Loucy (cell line): Measurements from ENCODE around the gene IGFALS.

Experiments used
- H2AFZ ChIP-seq: fragments of 200-600 bp; sonication (generic); 2 replicates; pipeline ENCODE4 v1.6.0; 2016; ENCODE audit warnings: antibody characterized with exemption, mild to moderate bottlenecking, low read length, moderate library complexity
- H3F3A ChIP-seq: fragments of 200-600 bp; 2 replicates; pipeline ENCODE4 v1.6.0; 2016; ENCODE audit warnings: antibody characterized with exemption, low read depth, mild to moderate bottlenecking
- H3K27me3 ChIP-seq: fragments of 200-600 bp; sonication (generic); 2 replicates; pipeline ENCODE4 v1.6.1; 2014; ENCODE audit warnings: low read length, mild to moderate bottlenecking; ENCODE audit not compliant: insufficient read depth, poor library complexity, severe bottlenecking
- H3K36me3 ChIP-seq: fragments of 200-600 bp; sonication (generic); 2 replicates; pipeline ENCODE4 v1.6.1; 2016; ENCODE audit warnings: low read length; ENCODE audit not compliant: insufficient read depth
- H3K4me1 ChIP-seq: fragments of 200-600 bp; sonication (generic); 2 replicates; pipeline ENCODE4 v1.5.1; 2014; ENCODE audit warnings: low read length, mild to moderate bottlenecking; ENCODE audit not compliant: insufficient read depth, poor library complexity, severe bottlenecking
- H3K4me2 ChIP-seq: fragments of 200-600 bp; sonication (generic); 2 replicates; pipeline ENCODE4 v1.6.0; 2014; ENCODE audit warnings: antibody characterized with exemption, low read length, low read depth, mild to moderate bottlenecking; ENCODE audit not compliant: poor library complexity, severe bottlenecking
- H3K4me3 ChIP-seq: fragments of 200-600 bp; sonication (generic); 2 replicates; pipeline ENCODE4 v1.5.1; 2014; ENCODE audit warnings: low read length, mild to moderate bottlenecking, mixed read lengths; ENCODE audit not compliant: poor library complexity, severe bottlenecking
- H3K79me2 ChIP-seq: fragments of 200-600 bp; sonication (generic); 2 replicates; pipeline ENCODE4 v1.6.1; 2014; ENCODE audit warnings: low read length; ENCODE audit not compliant: insufficient read depth
- H3K9ac ChIP-seq: fragments of 200-600 bp; sonication (generic); 2 replicates; pipeline ENCODE4 v1.6.0; 2014; ENCODE audit warnings: mild to moderate bottlenecking, low read depth, low read length, moderate library complexity; ENCODE audit not compliant: poor library complexity, severe bottlenecking
- H3K9me2 ChIP-seq: fragments of 200-600 bp; sonication (generic); replicated peaks from 2 replicates; pipeline ENCODE4 v1.6.1; 2016; ENCODE audit warnings: low read depth, low read length, mixed read lengths
- H3K9me3 ChIP-seq: fragments of 200-600 bp; sonication (generic); 2 replicates; pipeline ENCODE4 v1.6.1; 2014; ENCODE audit warnings: mild to moderate bottlenecking, antibody characterized with exemption, low read length, low read depth; ENCODE audit not compliant: insufficient read depth
- H4K20me1 ChIP-seq: fragments of 200-600 bp; sonication (generic); 2 replicates; pipeline ENCODE4 v1.6.0; 2014; ENCODE audit warnings: antibody characterized with exemption, low read length, mild to moderate bottlenecking; ENCODE audit not compliant: insufficient read depth, poor library complexity, severe bottlenecking
- EZH2phosphoT487 ChIP-seq: fragments of 200-600 bp; IDR thresholded peaks from 2 replicates; pipeline ENCODE4 v1.6.1; 2018; ENCODE audit warnings: antibody characterized with exemption, mild to moderate bottlenecking, moderate library complexity, borderline replicate concordance
- TF ChIP-seq, protein P1 (sequence below): fragments of 200-600 bp; sonication (generic); conservative IDR thresholded peaks from 2 replicates; pipeline ENCODE4 v1.5.1; 2014; ENCODE audit warnings: mild to moderate bottlenecking, antibody characterized with exemption, low read length

The IGFALS gene

DNA sequence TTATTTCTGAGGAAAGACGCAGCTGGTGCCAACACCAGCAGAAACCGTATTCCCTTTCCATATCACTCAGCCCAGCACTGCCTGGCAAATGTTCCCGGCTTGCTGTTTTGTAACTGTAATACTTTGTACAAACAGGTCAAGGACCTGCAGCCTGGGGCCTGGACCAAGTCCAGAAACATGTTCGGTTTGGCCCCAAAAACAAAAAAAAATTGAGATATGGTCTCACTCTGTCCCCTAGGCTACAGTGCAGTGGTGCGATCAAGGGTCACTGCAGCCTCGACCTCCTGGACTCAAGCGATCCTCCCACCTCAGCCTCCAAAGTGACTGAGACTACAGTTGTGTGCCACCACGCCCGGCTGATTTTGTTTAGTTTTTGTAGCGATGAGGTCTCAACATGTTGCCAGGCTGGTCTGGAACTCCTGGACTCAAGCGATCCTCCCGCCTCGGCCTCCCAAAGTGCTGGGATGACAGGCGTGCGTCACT is 31.9 kb upstream of the IGFALS start:
- H3F3A ChIP-seq: no peaks in the 10 kb centered on the region
- TF ChIP-seq, protein P1, sequence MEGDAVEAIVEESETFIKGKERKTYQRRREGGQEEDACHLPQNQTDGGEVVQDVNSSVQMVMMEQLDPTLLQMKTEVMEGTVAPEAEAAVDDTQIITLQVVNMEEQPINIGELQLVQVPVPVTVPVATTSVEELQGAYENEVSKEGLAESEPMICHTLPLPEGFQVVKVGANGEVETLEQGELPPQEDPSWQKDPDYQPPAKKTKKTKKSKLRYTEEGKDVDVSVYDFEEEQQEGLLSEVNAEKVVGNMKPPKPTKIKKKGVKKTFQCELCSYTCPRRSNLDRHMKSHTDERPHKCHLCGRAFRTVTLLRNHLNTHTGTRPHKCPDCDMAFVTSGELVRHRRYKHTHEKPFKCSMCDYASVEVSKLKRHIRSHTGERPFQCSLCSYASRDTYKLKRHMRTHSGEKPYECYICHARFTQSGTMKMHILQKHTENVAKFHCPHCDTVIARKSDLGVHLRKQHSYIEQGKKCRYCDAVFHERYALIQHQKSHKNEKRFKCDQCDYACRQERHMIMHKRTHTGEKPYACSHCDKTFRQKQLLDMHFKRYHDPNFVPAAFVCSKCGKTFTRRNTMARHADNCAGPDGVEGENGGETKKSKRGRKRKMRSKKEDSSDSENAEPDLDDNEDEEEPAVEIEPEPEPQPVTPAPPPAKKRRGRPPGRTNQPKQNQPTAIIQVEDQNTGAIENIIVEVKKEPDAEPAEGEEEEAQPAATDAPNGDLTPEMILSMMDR: no peak
- TF ChIP-seq EZH2phosphoT487: no peak
- H3K4me3 ChIP-seq: peak overlapping the region; percentile 72
- no peak overlapping the region for H2AFZ ChIP-seq
- H3K79me2 ChIP-seq: peaks cover 30% of the 10 kb centered on the region
- peaks cover 3% of the 10 kb centered on the region for H3K4me1 ChIP-seq
- no peaks in the 10 kb centered on the region for H3K9me2 ChIP-seq
- no peaks in the 10 kb centered on the region for H3K9me3 ChIP-seq
- no peaks in the 10 kb centered on the region for H3K36me3 ChIP-seq
- no peaks in the 10 kb centered on the region for H4K20me1 ChIP-seq
- H3K9ac ChIP-seq: peak overlapping the region; percentile 58
- peak overlapping the region; percentile 71 for H3K4me2 ChIP-seq
- no peaks in the 10 kb centered on the region for H3K27me3 ChIP-seq

DNA sequence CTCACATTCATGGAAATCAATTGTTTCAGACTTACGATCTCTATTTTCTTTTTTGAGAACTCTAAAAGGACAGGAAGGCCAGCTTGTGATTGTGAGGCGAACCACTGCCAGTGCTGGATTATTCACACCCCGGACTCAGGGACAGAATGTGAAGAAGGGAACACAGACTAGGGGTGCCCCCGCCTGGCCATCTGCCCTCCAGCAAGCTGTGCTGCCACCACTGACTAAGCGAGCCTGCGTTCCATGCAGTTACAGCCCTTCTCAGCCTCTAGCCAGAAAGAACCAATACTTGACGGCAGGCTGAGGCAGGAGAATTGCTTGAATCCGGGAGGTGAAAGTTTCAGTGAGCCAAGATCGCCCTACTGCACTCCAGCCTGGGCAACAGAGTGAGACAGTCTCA is 30.3 kb upstream of the IGFALS start:
- Histone ChIP-seq H3K27me3 (no peaks in the 10 kb centered on the region), H4K20me1 (no peaks in the 10 kb centered on the region), H3K4me1 (peaks cover 1% of the 10 kb centered on the region), H3K4me2 (no peak overlapping the region), H3K9me3 (no peaks in the 10 kb centered on the region), H3K9me2 (no peaks in the 10 kb centered on the region), H2AFZ (no peak overlapping the region), H3F3A (no peaks in the 10 kb centered on the region), H3K4me3 (no peak overlapping the region), H3K79me2 (peaks cover 26% of the 10 kb centered on the region), H3K36me3 (no peaks in the 10 kb centered on the region), H3K9ac (no peak overlapping the region)
- no peak for TF ChIP-seq EZH2phosphoT487
- TF ChIP-seq, protein P1: peak; percentile 31; the same call in 1 of the 2 replicates

- H3K9me3 ChIP-seq: no peaks in the 10 kb centered on the region
- no peaks in the 10 kb centered on the region for H3K9me2 ChIP-seq
- peaks cover 16% of the 10 kb centered on the region for H3K79me2 ChIP-seq
- H3K4me3 ChIP-seq: no peak overlapping the region
- no peak for TF ChIP-seq EZH2phosphoT487
- TF ChIP-seq, protein P1: no peak
- H3K36me3 ChIP-seq: no peaks in the 10 kb centered on the region
- H3F3A ChIP-seq: no peaks in the 10 kb centered on the region
- no peak overlapping the region for H3K9ac ChIP-seq
- no peak overlapping the region for H2AFZ ChIP-seq
- no peaks in the 10 kb centered on the region for H3K4me1 ChIP-seq
- no peaks in the 10 kb centered on the region for H4K20me1 ChIP-seq
- no peak overlapping the region for H3K4me2 ChIP-seq
- H3K27me3 ChIP-seq: no peaks in the 10 kb centered on the region
Observed at GRCh38 chr16:1822801-1823200, 29.3 kb upstream of the IGFALS start.
